Stimulated activated CD8-positive, alpha-beta memory T cell treated with anti-CD3 and anti-CD28 coated beads, Interleukin-12 subunit alpha, Interleukin-12 subunit beta, amount 100 ng/mL, for 24 hours (primary cell): ENCODE data around the gene ACOX1.
A peak's percentile ranks its signal among the peaks of the same experiment; 100 is the strongest.
"Not testable (repeated sequence)": the region's sequence is repeated elsewhere in the genome, so short reads cannot be mapped to it uniquely, and the experiment has no call there.

Experiments
- DNase-seq: peaks from one replicate; pipeline ENCODE4 v3.0.0-alpha.2; 2020; ENCODE audit errors: extremely low read depth

Gene ACOX1

GRCh38 chr17:75981019-75981615 lies 2.2 kb upstream of the ACOX1 start:
- DNase-seq: no peak

- no peak for DNase-seq
These were observed 1.4 kb upstream of the ACOX1 start for GRCh38 chr17:75980188-75981018.

GRCh38 chr17:75979705-75980187 lies 780 bp upstream of the ACOX1 start:
- DNase-seq: no peak

- no peak for DNase-seq
These were observed 2.7 kb downstream of the ACOX1 start for GRCh38 chr17:75976175-75976848.

GRCh38 chr17:75975757-75976174 lies 3.2 kb downstream of the ACOX1 start:
- no peak for DNase-seq

- not testable (repeated sequence) for DNase-seq
These were observed 3.8 kb downstream of the ACOX1 start for GRCh38 chr17:75975187-75975586.

GRCh38 chr17:75970626-75971025 lies 8.3 kb downstream of the ACOX1 start:
- no peak for DNase-seq

GRCh38 chr17:75970011-75970523 lies 8.9 kb downstream of the ACOX1 start:
- no peak for DNase-seq

GRCh38 chr17:75969044-75969443 lies 9.9 kb downstream of the ACOX1 start:
- not testable (repeated sequence) for DNase-seq

GRCh38 chr17:75965468-75965867 lies 13.5 kb downstream of the ACOX1 start:
- no peak for DNase-seq

GRCh38 chr17:75959839-75960511 lies 19.0 kb downstream of the ACOX1 start:
- no peak for DNase-seq

- no peak for DNase-seq
These were observed 19.7 kb downstream of the ACOX1 start for GRCh38 chr17:75959051-75959838.

- DNase-seq: no peak
These were observed 28.0 kb downstream of the ACOX1 start for GRCh38 chr17:75950855-75951554.

- DNase-seq: no peak
These were observed 28.5 kb downstream of the ACOX1 start for GRCh38 chr17:75950421-75950820.

GRCh38 chr17:75945211-75945610 lies 33.8 kb downstream of the ACOX1 start:
- DNase-seq: no peak

GRCh38 chr17:75943491-75943890 lies 35.5 kb downstream of the ACOX1 start:
- no peak for DNase-seq

GRCh38 chr17:75942473-75942872 lies 36.5 kb downstream of the ACOX1 start:
- DNase-seq: no peak

GRCh38 chr17:75941442-75941819 lies 37.5 kb downstream of the ACOX1 start:
- DNase-seq: no peak

GRCh38 chr17:75940727-75941441 lies 38.1 kb downstream of the ACOX1 start, which contains the start of gene FBF1:
TSS of gene FBF1 (minus strand) at chr17:75941042. CDS start at chr17:75938149, 2,893 bp downstream.
- peak; percentile 82 for DNase-seq

- no peak for DNase-seq
These were observed 41.3 kb downstream of the ACOX1 start for GRCh38 chr17:75937652-75938051.
